MM.1S (cell line): ENCODE measurements around the gene ERCC8.

Experiments used
- DNase-seq: peaks from one replicate; pipeline ENCODE4 v3.0.0-alpha.2; 2015
- H2AFZ ChIP-seq: fragments of 300-600 bp; sonication (generic); 2 replicates; pipeline ENCODE4 v1.6.0; 2016; ENCODE audit warnings: antibody characterized with exemption, low read length
- H3F3A ChIP-seq: fragments of 300-600 bp; sonication (generic); 2 replicates; pipeline ENCODE4 v1.6.1; 2016; ENCODE audit warnings: mild to moderate bottlenecking, antibody characterized with exemption, low read length, moderate library complexity, mixed read lengths; ENCODE audit not compliant: insufficient read depth
- H3K27ac ChIP-seq: fragments of 300-600 bp; sonication (generic); 2 replicates; pipeline ENCODE4 v1.5.1; 2016; ENCODE audit warnings: mild to moderate bottlenecking, low read length
- H3K27me3 ChIP-seq: fragments of 300-600 bp; sonication (generic); replicated peaks from 2 replicates; pipeline ENCODE4 v1.6.0; 2016; ENCODE audit warnings: low read length; ENCODE audit not compliant: insufficient read depth
- H3K36me3 ChIP-seq: fragments of 300-600 bp; sonication (generic); replicated peaks from 2 replicates; pipeline ENCODE4 v1.6.1; 2016; ENCODE audit warnings: mild to moderate bottlenecking, low read length, mixed read lengths; ENCODE audit not compliant: insufficient read depth
- H3K4me1 ChIP-seq: fragments of 300-600 bp; sonication (generic); 2 replicates; pipeline ENCODE4 v1.6.1; 2016; ENCODE audit warnings: low read length, mixed read lengths
- H3K4me2 ChIP-seq: fragments of 300-600 bp; sonication (generic); 2 replicates; pipeline ENCODE4 v1.6.0; 2016; ENCODE audit warnings: low read depth, low read length
- H3K4me3 ChIP-seq: fragments of 300-600 bp; sonication (generic); 2 replicates; pipeline ENCODE4 v1.5.1; 2016; ENCODE audit warnings: low read length, mixed read lengths
- H3K79me2 ChIP-seq: fragments of 300-600 bp; sonication (generic); 2 replicates; pipeline ENCODE4 v1.6.1; 2016; ENCODE audit warnings: mixed run types, low read length, mixed read lengths
- H3K9ac ChIP-seq: fragments of 300-600 bp; sonication (generic); 2 replicates; pipeline ENCODE4 v1.6.1; 2016; ENCODE audit warnings: low read length, mixed read lengths
- H3K9me2 ChIP-seq: fragments of 300-600 bp; sonication (generic); replicated peaks from 2 replicates; pipeline ENCODE4 v1.6.1; 2016; ENCODE audit warnings: mild to moderate bottlenecking, low read length, mixed read lengths; ENCODE audit not compliant: insufficient read depth
- H3K9me3 ChIP-seq: fragments of 300-600 bp; sonication (generic); replicated peaks from 2 replicates; pipeline ENCODE4 v1.6.1; 2016; ENCODE audit warnings: mild to moderate bottlenecking, low read length, mixed read lengths; ENCODE audit not compliant: insufficient read depth
- H4K20me1 ChIP-seq: fragments of 300-600 bp; sonication (generic); 2 replicates; pipeline ENCODE4 v1.6.1; 2016; ENCODE audit warnings: mild to moderate bottlenecking, low read length, moderate library complexity, mixed read lengths; ENCODE audit not compliant: insufficient read depth
- EZH2 ChIP-seq: fragments of 300-600 bp; sonication (generic); optimal IDR thresholded peaks from 2 replicates; pipeline ENCODE3; 2017; ENCODE audit warnings: low read depth, mild to moderate bottlenecking, antibody characterized with exemption, low read length, mixed read lengths
- EZH2phosphoT487 ChIP-seq: fragments of 300-600 bp; sonication (generic); IDR thresholded peaks from 2 replicates; pipeline ENCODE4 v1.6.1; 2018; ENCODE audit warnings: antibody characterized with exemption, low read length
- TF ChIP-seq, protein P1 (sequence below): fragments of 300-600 bp; sonication (generic); IDR thresholded peaks from 2 replicates; pipeline ENCODE4 v1.5.1; 2016; ENCODE audit warnings: antibody characterized with exemption, low read length, mixed read lengths

ERCC8 gene

DNA sequence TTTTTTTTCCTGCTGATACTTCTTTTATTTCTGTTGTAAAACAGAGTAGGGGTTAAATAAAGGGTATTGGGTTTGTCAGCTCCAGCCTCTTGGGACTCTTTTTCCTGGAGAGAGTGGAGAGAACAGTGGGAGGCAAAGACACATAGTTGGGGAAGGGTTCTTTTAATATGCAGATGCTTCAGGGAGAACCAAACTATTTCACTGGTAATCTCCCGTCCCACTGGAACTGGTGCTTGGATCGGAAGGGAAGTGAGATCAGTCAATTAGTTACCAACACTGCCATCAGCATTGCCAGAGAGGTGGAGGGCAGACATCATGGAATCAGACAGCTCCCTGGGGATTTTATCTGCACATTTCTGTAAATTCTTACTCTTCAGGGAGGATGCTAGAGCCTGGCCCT lies 53.2 kb downstream of the ERCC8 start:
- H3K79me2 ChIP-seq = no peaks in the 10 kb centered on the region
- H4K20me1 ChIP-seq = no peaks in the 10 kb centered on the region
- no peak overlapping the region for H3K4me2 ChIP-seq
- DNase-seq = no peak
- no peaks in the 10 kb centered on the region for H3K36me3 ChIP-seq
- no peaks in the 10 kb centered on the region for H3K4me1 ChIP-seq
- no peaks in the 10 kb centered on the region for H3K27me3 ChIP-seq
- no peaks in the 10 kb centered on the region for H3K9me2 ChIP-seq
- no peaks in the 10 kb centered on the region for H3K9me3 ChIP-seq
- H3F3A ChIP-seq = no peaks in the 10 kb centered on the region
- H3K9ac ChIP-seq = no peak overlapping the region
- H3K27ac ChIP-seq = no peak overlapping the region
- no peak for TF ChIP-seq EZH2
- no peak overlapping the region for H2AFZ ChIP-seq
- no peak overlapping the region for H3K4me3 ChIP-seq

DNA sequence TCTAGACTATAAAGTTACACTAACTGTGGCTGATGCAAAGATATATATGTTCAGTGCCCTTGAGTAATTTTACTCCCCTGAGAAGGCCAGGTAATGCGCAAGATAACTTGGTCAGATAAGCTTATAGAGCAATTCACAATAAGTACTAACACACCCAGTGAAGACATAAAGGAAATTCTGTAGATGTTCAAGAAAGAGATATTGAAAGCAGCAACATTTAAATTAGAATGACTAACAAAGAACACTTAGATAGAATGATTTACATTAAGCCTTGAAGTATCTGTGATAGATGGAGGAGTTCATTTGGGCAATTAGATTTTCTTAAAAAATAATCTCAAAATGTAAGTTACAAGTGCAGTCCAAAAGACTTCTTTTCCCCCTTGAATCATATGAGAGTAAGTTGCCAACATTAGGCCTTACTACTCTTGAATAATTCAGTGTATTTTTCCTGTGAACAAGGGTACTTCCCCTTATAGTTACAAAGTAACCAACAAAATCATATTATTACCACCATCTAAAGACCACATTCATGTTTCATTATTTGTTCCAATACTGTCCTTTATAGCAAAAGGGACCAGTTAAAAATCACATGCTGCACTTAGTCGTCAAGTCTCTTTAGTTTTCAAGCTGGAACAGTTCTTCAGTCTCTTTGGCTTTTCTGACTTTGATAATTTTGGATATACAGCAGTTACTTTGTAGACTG lies 56.4 kb downstream of the ERCC8 start:
- H4K20me1 ChIP-seq = no peaks in the 10 kb centered on the region
- no peaks in the 10 kb centered on the region for H3K79me2 ChIP-seq
- no peaks in the 10 kb centered on the region for H3K27me3 ChIP-seq
- TF ChIP-seq EZH2phosphoT487 = no peak
- TF ChIP-seq, protein P1, sequence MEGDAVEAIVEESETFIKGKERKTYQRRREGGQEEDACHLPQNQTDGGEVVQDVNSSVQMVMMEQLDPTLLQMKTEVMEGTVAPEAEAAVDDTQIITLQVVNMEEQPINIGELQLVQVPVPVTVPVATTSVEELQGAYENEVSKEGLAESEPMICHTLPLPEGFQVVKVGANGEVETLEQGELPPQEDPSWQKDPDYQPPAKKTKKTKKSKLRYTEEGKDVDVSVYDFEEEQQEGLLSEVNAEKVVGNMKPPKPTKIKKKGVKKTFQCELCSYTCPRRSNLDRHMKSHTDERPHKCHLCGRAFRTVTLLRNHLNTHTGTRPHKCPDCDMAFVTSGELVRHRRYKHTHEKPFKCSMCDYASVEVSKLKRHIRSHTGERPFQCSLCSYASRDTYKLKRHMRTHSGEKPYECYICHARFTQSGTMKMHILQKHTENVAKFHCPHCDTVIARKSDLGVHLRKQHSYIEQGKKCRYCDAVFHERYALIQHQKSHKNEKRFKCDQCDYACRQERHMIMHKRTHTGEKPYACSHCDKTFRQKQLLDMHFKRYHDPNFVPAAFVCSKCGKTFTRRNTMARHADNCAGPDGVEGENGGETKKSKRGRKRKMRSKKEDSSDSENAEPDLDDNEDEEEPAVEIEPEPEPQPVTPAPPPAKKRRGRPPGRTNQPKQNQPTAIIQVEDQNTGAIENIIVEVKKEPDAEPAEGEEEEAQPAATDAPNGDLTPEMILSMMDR = no peak
- no peak for TF ChIP-seq EZH2
- H2AFZ ChIP-seq = no peak overlapping the region
- H3K27ac ChIP-seq = no peak overlapping the region
- no peaks in the 10 kb centered on the region for H3K36me3 ChIP-seq
- DNase-seq = no peak
- no peaks in the 10 kb centered on the region for H3K4me1 ChIP-seq
- H3F3A ChIP-seq = no peaks in the 10 kb centered on the region
- H3K4me3 ChIP-seq = no peak overlapping the region
- no peak overlapping the region for H3K4me2 ChIP-seq
- no peaks in the 10 kb centered on the region for H3K9me3 ChIP-seq
- H3K9me2 ChIP-seq = no peaks in the 10 kb centered on the region
- no peak overlapping the region for H3K9ac ChIP-seq

DNA sequence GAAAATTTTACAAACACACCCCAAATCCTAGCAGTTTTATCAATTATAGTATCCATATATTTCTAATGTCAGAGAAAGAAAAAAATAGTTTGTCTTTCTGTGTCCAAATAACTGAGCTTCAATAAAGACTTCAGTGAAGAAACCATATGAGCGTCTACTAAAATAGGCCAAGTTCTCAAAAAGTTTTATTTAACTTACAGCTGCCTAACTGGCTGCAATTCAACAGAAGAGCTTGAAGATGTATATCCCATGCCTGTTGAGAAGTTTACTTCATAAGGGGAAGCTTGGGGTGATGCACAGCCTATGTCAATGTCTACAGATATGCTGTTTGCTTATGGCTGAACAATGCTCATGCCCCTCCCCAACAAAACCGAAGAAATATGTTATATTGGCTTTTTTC lies 57.1 kb downstream of the ERCC8 start:
- H3K4me1 ChIP-seq = no peaks in the 10 kb centered on the region
- H3K36me3 ChIP-seq = no peaks in the 10 kb centered on the region
- no peak for DNase-seq
- no peak overlapping the region for H3K9ac ChIP-seq
- H3K9me2 ChIP-seq = no peaks in the 10 kb centered on the region
- H4K20me1 ChIP-seq = no peaks in the 10 kb centered on the region
- H3K4me3 ChIP-seq = no peak overlapping the region
- no peaks in the 10 kb centered on the region for H3F3A ChIP-seq
- H3K27me3 ChIP-seq = no peaks in the 10 kb centered on the region
- H3K9me3 ChIP-seq = no peaks in the 10 kb centered on the region
- no peak overlapping the region for H2AFZ ChIP-seq
- no peak for TF ChIP-seq EZH2
- TF ChIP-seq EZH2phosphoT487 = no peak
- TF ChIP-seq, protein P1 = no peak
- no peaks in the 10 kb centered on the region for H3K79me2 ChIP-seq
- no peak overlapping the region for H3K27ac ChIP-seq
- no peak overlapping the region for H3K4me2 ChIP-seq

DNA sequence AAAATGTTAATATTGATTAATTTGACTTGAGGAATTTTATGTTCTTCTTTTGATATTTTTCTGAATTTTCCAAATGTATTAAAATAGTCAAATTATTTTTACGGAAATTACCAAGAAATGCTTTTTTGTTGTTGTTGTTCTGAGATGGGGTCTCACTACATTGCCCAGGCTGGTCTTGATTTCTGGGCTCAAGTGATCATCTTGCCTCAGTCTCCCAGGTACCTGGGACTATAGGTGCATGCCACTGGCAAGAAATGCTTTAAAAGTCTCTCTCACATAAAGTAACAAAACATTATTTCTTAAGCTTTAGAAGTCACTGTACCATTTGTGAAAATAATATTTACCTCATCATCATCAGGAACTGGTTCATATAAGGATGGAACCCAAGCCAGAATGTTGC lies 57.8 kb downstream of the ERCC8 start:
- Histone ChIP-seq H3K4me2 (no peak overlapping the region), H3K27me3 (no peaks in the 10 kb centered on the region), H3F3A (no peaks in the 10 kb centered on the region), H4K20me1 (no peaks in the 10 kb centered on the region), H3K9me2 (no peaks in the 10 kb centered on the region), H3K27ac (no peak overlapping the region), H3K79me2 (no peaks in the 10 kb centered on the region), H3K4me3 (no peak overlapping the region), H3K9ac (no peak overlapping the region), H3K36me3 (no peaks in the 10 kb centered on the region), H3K4me1 (no peaks in the 10 kb centered on the region), H2AFZ (no peak overlapping the region), H3K9me3 (no peaks in the 10 kb centered on the region)
- TF ChIP-seq, protein P1 = no peak
- TF ChIP-seq EZH2 (no peak), EZH2phosphoT487 (no peak)
- DNase-seq = no peak
